GM19240 (cell line): ENCODE data around the gene STAT5A.
"Not testable (repeated sequence)": the region's sequence is repeated elsewhere in the genome, so short reads cannot be mapped to it uniquely, and the experiment has no call there.

ENCODE experiments used
- DNase-seq: peaks from one replicate; pipeline ENCODE4 v3.0.0; 2011; ENCODE audit warnings: low spot score; ENCODE audit not compliant: insufficient read length

STAT5A gene

DNA sequence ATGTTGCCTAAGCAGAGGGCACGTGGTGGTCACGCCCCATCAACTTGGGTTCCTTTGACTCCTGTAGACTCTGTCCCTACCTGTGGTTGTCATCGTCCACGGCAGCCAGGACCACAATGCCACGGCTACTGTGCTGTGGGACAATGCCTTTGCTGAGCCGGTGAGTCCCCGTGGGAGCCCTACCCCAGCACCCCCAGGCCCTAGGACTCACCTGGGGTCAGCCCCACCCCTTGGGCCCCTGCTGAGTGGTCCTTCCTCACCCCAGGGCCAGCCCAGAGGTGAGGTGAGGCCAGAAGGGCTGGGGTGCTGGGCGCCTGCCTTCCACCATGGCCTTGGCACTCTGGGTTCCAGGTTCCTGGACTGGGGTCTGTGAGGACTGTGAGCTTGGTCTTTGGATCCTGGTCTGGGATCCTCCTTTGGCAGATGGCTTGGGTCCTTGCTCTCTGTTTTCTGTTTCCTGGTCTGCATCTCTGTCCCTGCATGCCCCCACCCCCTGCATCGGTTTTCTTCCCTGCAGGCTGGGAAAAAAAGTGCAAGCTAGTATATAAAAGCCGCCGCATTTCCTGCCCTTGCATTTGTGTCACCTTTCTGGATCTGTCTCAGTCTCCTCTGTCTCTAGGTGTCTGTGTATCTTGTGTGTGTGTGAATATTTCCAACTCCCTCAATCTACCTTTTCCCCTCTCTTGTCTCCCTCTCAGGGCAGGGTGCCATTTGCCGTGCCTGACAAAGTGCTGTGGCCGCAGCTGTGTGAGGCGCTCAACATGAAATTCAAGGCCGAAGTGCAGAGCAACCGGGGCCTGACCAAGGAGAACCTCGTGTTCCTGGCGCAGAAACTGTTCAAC, 17.5 kb downstream of the STAT5A start:
- no peak for DNase-seq

DNA sequence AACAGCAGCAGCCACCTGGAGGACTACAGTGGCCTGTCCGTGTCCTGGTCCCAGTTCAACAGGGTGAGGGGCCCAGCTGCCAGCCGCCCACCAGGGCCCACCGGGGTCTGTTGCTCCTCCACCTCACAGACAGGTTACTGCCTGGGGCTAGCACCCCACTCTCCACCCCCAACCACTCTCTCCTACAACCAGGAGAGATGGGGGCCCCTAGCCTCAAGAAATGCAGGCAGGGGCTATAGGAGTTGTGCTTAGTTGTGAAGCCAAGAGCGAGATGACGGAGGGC, 18.0 kb downstream of the STAT5A start:
- DNase-seq = no peak

DNA sequence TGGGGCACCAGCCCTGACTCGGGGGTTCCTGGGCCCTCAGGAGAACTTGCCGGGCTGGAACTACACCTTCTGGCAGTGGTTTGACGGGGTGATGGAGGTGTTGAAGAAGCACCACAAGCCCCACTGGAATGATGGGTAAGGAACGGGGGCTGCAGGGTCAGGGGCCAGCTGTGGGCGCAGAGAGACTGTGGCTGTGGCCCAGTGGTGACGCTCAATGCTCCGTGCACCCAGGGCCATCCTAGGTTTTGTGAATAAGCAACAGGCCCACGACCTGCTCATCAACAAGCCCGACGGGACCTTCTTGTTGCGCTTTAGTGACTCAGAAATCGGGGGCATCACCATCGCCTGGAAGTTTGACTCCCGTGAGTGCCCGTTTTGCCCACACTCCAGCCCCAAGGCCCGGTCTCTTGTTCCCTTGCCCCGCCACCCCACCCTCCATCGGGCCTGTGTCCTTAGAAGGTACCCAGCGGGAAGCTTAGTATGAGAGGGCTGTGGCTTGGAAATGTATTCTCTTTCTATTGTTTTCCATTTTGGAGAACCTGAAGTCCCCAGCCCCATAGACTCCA, 19.1 kb downstream of the STAT5A start:
- DNase-seq = no peak

DNA sequence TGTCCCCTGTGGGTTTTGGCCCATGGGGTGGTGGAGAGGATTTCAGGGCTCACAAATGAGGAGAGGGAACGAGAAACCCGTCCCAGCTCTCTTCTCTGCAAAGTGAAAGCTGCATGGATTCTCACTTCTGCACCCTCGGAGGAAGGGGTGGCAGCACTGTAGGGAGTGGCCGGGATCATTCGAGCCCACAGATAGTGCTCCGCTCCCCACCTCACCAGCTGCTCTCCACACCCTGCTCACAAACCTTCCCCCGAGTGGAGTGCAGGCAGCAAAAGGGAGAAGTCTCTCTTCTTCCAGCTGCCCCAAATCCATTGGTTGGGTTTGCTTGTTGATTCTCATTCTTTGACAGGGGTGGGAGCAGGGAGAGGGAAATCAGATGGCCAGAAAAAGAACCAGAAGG, 20.1 kb downstream of the STAT5A start:
- no peak for DNase-seq

DNA sequence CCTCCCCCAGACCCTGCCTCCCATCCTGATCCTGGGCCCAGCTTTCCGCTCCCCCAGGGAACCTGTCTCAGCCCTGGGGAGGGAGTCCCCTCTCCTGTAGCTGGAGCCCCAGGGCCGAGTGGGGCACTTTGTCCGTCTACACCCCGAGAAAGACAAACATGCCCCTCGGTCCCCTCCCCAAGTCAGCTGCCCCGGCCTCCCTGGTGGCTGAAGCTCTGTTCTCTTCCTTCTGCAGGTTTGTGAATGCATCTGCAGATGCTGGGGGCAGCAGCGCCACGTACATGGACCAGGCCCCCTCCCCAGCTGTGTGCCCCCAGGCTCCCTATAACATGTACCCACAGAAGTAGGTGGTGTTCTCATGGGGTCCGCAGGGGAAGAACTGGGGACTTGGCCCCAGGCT, 20.8 kb downstream of the STAT5A start:
- DNase-seq = no peak

DNA sequence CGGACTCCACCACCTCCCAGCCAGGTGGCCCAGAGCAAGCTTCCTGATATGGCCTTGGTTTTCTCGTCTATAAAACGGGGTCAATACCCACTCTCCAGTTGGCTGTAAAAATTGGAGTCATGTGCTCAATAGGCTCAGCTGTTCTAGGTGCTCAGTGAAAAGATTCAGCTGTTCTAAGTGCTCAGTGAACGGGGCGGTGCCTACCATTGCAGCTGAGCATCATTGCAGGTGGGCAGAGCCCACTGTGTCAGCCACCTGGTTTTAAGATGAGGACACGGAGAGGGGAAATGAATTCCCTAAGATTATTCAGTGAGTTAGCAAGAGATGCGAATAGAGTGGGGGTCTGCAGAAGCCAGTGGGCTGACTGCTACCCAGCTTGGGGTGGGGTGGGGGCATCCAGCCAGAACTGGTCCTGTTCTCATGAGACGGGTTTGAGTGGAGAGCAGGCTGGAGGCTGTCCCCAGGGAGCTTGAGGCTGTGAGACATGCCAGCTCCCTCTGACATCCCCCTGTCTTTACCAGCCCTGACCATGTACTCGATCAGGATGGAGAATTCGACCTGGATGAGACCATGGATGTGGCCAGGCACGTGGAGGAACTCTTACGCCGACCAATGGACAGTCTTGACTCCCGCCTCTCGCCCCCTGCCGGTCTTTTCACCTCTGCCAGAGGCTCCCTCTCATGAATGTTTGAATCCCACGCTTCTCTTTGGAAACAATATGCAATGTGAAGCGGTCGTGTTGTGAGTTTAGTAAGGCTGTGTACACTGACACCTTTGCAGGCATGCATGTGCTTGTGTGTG, 21.9 kb downstream of the STAT5A start:
- DNase-seq = no peak

DNA sequence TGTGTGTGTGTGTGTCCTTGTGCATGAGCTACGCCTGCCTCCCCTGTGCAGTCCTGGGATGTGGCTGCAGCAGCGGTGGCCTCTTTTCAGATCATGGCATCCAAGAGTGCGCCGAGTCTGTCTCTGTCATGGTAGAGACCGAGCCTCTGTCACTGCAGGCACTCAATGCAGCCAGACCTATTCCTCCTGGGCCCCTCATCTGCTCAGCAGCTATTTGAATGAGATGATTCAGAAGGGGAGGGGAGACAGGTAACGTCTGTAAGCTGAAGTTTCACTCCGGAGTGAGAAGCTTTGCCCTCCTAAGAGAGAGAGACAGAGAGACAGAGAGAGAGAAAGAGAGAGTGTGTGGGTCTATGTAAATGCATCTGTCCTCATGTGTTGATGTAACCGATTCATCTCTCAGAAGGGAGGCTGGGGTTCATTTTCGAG, 22.5 kb downstream of the STAT5A start:
- no peak for DNase-seq

DNA sequence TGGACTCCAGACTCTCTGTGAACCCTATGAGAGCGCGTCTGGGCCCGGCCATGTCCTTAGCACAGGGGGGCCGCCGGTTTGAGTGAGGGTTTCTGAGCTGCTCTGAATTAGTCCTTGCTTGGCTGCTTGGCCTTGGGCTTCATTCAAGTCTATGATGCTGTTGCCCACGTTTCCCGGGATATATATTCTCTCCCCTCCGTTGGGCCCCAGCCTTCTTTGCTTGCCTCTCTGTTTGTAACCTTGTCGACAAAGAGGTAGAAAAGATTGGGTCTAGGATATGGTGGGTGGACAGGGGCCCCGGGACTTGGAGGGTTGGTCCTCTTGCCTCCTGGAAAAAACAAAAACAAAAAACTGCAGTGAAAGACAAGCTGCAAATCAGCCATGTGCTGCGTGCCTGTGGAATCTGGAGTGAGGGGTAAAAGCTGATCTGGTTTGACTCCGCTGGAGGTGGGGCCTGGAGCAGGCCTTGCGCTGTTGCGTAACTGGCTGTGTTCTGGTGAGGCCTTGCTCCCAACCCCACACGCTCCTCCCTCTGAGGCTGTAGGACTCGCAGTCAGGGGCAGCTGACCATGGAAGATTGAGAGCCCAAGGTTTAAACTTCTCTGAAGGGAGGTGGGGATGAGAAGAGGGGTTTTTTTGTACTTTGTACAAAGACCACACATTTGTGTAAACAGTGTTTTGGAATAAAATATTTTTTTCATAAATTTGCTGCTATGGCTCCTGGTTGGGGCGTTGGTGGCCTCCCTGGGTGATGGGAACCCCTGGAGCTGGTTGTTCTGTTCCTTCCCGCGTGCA, 23.1 kb downstream of the STAT5A start:
- DNase-seq = no peak

DNA sequence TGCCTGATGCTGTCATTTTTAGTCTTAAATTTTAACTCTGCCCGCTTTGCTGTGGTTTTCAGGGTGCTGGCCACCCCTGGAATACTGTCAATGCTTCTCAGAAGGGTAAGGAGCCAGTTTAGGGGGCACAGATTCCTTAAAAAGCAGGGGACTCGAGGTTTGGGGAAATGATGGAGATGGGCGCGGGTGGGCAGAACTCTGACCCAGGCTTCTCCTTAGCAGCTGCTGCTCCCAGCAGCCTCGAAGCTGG, 23.7 kb downstream of the STAT5A start:
- DNase-seq = no peak

DNA sequence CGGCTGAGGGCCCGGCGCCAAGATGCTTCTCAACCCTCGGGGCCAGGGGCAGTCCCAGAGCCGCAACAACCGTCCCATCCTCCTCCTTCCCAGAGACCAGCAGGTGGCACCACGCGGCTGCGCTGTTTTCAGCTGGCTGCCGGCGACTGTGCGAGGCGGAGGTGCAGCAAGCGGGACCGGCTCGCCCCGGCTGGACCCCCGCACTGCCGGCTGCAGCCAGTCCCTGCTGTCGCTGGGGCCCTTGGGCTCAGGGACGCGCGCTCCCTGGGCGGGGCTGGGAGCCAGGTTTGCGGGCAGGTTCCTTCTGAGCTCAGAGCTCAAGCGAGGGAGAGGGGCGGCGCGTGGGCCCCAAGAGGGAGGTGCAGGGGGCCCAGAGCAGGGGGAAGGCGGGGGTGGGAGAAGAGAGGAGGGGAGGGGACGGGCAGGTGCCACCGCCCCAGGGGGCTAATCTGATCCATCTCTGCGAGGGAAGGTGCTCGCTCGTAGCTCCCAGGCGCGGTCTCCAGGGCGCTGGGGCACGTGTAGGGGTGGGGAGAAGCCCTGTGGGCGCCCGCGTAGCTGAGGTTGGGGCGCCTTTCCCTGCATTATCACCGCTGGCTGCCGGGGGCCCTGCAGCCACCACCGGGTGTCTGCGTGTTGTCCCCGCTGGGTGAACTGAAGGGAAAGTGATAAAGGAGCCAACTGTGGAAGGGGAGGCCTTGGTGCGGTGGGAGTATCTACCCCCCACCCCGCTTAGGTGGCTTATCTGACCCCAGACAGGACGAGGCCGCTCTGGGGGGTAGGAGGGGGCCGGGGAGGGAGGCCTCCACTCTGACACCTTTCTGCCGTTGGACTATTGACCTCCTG, 24.2 kb downstream of the STAT5A start:
- DNase-seq = no peak

DNA sequence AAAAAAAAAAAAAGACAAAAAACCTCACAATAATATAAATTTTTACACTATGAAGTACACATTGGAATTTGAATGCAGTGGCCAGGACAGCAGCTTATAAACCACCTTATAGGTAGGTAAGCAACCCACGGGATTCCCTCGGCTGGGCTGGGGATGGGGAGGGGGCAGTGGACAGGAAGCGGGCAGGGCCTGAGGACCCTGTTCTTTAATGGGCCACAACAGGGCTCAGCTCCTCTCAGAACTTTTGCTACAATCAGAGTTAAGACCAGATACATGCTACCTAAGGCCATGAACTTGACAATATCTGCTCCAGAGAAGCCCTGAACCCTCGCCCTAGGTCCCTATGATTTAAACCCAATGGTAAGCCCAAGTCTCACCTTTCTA, 25.1 kb downstream of the STAT5A start:
- no peak for DNase-seq

DNA sequence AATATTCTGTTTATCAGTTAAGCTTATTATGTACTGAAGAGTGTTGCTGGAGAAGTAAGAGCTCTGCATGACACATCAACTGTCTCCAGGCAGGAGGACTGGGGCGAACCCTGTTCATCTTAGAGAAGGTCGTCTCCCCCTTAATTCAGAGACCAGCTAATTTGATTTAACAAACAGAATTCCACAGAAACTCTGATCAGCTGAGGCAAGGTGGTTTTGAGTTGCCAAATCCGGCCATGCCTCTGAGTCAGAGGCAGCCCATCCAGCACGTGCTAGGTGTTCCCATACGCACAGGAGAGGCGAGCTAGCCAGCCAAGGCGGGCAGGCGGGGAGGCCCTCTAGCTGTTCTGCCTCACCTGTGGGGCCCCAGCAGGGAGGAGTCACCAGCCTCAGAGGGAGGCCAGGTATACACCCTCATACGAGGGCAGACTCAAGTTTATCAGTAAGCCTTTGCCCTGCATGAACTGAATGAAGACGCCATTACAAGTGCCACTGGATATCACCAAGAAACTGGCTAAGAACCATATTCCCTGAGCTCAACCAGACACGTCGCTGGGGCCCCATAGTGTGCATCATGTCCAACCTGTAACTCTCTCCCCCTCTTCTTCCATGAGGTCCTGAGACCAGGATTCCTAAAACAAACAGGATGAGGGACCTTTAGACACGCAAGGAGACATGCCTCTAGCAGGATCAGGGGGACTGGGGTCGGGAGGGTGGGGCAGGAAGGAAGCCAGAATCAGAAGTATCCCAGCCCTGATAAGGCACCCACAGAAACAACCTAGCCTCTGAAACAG, 25.7 kb downstream of the STAT5A start:
- DNase-seq = no peak

DNA sequence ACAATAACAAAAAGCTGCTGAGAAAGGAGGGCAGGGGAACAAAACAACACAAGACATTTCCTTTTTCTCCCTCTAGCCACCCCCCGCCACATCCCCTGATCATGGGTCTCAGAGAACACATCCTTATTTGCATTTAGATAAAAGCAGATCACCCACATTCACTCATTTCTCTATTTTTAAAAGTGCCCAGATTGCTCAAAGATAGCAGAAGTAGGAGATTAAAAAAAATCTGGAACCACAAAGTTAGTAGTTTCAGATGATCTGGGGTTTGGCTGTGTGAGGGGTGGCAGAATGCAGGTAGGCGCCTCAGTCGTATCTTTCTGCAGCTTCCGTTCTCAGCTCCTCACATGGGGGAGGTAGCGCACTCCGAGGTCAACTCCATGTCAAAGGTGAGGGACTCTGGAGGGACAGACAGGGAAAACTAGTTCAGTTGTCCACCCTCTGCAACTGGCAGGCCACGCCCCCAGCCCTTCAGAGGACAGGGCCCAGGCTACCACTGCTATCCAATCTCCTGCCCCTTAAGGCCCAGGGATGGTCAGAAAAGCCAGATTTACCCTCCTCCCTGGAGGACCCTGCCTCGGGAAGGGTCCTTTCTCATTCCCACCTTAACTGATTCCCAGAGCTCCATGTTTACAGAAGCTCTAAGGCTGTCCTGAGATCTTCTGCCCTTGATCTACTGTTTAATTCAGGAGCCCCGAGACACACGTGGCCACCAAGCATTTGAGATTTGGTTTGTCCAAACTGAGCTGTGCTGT, 27.3 kb downstream of the STAT5A start:
- DNase-seq = no peak

DNA sequence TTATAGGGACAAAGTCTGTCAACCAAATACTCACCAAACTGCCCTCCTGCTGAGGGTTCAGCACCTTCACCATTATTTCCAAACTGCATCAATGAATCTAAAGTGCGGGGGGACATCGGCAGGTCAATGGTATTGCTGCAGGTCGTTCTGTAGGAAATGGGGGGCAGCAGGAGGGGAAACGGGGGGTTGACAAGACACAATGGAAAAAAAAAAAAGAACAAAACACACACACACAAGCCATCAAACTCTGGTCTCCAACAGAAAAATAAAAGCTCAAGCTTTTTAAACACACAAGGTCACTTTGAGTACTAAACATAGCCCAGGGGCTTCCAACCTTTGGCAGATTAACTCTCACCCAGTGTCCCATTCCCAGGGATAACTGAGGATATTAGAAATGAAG, 28.5 kb downstream of the STAT5A start:
- DNase-seq = no peak

DNA sequence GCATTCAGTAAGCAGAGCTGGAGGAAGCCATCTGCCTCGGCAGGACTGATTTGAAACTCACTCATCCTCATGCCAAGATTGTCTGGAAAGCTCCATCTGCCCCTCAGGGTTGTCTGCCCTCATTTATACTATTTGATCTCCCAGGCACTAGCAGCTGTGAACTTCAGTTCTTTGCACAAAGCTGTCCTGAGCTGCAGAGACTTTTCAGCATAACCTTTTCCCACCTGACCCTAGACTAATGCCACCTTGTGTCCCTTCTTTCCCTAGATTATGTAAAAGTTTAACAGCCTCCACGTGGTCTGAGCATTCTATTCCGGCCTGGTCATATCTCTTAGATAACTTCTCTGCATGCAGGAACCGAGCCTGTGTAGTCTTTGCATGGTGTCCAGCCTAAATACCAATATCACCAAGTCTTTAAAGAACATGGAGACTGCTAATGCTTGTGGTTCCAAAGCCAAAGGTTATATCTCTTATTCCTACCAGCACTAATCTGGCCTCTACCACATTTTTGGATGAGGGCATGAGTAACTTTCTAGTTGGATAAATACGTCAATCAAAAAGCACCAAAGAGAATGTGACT, 29.1 kb downstream of the STAT5A start:
- DNase-seq = no peak

DNA sequence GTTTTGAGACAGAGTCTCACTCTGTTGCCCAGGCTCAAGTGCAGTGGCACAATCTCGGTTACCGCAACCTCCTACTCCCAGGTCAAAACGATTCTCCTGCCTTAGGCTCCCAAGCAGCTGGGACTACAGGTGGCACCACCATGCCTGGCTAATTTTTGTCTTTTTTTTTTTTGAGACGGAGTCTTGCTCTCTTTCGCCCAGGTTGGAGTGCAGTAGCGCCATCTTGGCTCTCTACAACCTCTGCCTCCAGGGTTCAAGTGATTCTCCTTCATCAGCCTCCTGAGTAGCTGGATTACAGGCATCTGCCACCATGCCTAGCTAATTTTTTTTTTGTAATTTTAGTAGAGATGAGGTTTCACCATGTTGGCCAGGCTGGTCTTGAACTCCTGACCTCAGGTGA, 29.7 kb downstream of the STAT5A start:
- not testable (repeated sequence) for DNase-seq

DNA sequence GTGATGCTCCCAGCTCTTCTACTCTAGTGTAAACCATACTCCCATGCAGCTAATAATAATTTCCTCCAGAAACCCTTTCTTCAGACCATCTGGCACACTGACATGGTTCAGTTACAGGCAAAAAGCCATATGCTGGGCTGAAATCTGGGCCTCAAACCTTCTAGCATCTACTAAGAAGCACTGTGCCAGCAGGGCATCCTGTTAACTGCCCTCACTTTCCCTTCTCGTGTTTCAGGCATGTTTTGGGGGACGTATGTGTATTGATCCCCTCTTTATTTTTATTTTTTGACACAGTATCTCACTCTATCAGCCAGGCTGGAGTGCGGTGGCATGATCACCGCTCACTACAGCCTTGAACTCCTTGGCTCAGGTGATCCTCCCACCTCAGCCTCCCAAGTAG, 33.3 kb downstream of the STAT5A start:
- no peak for DNase-seq

DNA sequence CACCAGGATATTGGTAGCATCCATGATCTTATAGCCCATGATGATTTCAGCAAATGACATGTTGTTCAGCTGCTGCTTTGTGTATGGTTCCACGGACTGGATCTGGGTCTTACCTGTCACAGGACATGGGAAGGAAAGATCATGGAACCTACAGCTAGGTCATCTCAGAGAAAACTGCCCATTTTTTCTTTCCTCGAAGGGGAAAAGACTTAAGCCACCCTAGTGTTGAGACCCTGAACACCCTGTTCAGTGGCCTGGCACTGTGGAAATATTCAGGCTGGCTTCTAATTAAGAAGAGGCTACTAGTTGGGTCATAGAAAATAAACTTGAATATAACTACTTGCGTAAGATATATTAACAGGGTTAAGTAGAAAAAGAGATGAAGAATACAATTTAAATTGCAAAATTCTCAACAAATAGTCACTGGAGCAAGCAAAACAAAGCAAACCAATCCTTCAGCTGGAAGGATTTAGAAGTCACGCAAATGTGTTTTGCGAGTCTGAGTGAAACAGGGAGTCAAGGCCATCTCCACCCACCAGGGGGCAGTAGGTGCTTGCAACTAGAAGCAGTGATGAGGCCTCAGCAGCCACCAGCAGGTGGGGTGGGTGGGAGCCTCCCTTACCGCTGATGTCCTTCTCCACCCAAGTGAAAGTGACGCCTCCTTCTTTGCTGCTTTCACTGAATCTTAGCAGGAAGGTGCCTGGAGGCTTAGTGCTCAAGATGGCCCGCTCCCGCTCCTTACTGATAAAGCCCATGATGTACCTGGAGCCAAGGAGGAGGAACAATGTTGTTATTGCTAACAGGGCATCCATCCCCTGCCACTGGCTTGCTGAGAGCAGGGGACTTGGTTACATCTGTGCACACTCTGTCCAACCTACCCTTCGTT, 34.3 kb downstream of the STAT5A start:
- DNase-seq = peak; percentile 89
